GM12864 (cell line): ENCODE data around the gene EIF4G3.

Experiments
- DNase-seq: peaks from one replicate; pipeline ENCODE4 v3.0.0-alpha.2; 2011; ENCODE audit warnings: low read depth
- H3K4me3 ChIP-seq: 2 replicates; pipeline ENCODE4 v1.5.1; 2011; ENCODE audit warnings: mild to moderate bottlenecking, low read depth, low read length, control low read depth
- TF ChIP-seq, protein P1 (sequence below): IDR thresholded peaks from 2 replicates; pipeline ENCODE4 v1.5.1; 2011; ENCODE audit warnings: low read depth, mild to moderate bottlenecking, moderate library complexity, low read length, control low read depth, inconsistent platforms; ENCODE audit errors: missing control alignments

EIF4G3 gene

GRCh38 chr1:20834192-20834591, 342.5 kb downstream of the EIF4G3 start:
- TF ChIP-seq, protein P1, sequence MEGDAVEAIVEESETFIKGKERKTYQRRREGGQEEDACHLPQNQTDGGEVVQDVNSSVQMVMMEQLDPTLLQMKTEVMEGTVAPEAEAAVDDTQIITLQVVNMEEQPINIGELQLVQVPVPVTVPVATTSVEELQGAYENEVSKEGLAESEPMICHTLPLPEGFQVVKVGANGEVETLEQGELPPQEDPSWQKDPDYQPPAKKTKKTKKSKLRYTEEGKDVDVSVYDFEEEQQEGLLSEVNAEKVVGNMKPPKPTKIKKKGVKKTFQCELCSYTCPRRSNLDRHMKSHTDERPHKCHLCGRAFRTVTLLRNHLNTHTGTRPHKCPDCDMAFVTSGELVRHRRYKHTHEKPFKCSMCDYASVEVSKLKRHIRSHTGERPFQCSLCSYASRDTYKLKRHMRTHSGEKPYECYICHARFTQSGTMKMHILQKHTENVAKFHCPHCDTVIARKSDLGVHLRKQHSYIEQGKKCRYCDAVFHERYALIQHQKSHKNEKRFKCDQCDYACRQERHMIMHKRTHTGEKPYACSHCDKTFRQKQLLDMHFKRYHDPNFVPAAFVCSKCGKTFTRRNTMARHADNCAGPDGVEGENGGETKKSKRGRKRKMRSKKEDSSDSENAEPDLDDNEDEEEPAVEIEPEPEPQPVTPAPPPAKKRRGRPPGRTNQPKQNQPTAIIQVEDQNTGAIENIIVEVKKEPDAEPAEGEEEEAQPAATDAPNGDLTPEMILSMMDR, result no peak
- DNase-seq, result no peak
- no peak overlapping the region for H3K4me3 ChIP-seq

- TF ChIP-seq, protein P1, result no peak
- no peak overlapping the region for H3K4me3 ChIP-seq
- DNase-seq, result no peak
These were observed 346.3 kb downstream of the EIF4G3 start for GRCh38 chr1:20830378-20830777.

GRCh38 chr1:20829946-20830345, 346.8 kb downstream of the EIF4G3 start:
- DNase-seq, result no peak
- H3K4me3 ChIP-seq, result no peak overlapping the region
- TF ChIP-seq, protein P1, result no peak

GRCh38 chr1:20829531-20829930, 347.2 kb downstream of the EIF4G3 start:
- H3K4me3 ChIP-seq, result no peak overlapping the region
- TF ChIP-seq, protein P1, result no peak
- DNase-seq, result no peak

DNA sequence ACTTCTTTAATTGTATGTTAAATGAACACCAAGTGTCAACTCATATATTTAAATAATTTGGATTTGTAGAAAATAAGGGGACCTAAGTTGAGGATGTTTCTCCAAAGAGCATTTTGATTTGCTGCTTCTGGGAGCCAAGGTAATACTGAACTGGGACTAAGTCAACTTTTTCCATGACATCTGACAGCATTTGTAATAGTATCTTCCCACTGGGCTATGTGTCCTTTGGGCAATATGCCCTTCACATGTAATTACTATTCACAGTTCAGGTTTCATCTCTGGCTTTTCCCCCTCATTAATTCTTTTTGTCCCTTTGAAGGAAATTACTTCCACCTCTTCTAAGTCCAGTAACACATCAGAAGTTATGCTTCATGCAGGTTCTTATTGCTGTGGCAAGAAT, 352.9 kb downstream of the EIF4G3 start:
- DNase-seq, result no peak
- no peak overlapping the region for H3K4me3 ChIP-seq
- TF ChIP-seq, protein P1, result no peak

DNA sequence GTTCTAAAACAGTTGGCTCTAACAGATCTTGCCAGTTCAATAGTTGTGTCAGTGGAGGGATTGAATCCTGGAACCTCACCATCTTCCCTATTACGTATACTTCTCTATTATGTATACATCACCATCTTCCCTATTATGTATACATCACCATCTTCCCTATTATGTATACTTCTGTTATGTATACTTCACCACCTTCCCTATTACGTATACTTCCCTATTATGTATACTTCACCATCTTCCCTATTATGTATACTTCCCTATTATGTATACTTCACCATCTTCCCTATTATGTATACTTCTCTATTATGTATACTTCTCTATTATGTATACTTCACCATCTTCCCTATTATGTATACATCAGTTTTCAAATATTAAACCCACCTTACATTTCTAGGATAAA, 355.2 kb downstream of the EIF4G3 start:
- TF ChIP-seq, protein P1, result no peak
- no peak for DNase-seq

GRCh38 chr1:20819818-20820217, 356.9 kb downstream of the EIF4G3 start:
- no peak overlapping the region for H3K4me3 ChIP-seq
- no peak for DNase-seq
- TF ChIP-seq, protein P1, result no peak

More for the DNA sequence above, 355.2 kb downstream of the EIF4G3 start:
- H3K4me3 ChIP-seq, result no peak overlapping the region
